Activated CD4-positive, alpha-beta memory T cell treated with anti-CD3 and anti-CD28 coated beads for 36 hours (primary cell): ENCODE results near the gene GASK1B. TPM values are rescaled to one million over a fixed set of nuclear protein-coding genes. Genes with fewer than 3 reads are reported as not detected.

ENCODE experiments used
- CTCF ChIA-PET: fragments of 350-600 bp; sonication (Branson Sonifier 250); formaldehyde crosslinking; loops from one replicate; lab custom pipeline; 2021; ENCODE audit warnings: antibody characterized with exemption, inconsistent platforms; lab: Charles Lee
- POLR2A ChIA-PET: fragments of 350-600 bp; sonication (Branson Sonifier 250); formaldehyde crosslinking; loops from one replicate; lab custom pipeline; 2021; ENCODE audit warnings: antibody characterized with exemption; lab: Charles Lee
- DNase-seq: peaks from one replicate; pipeline ENCODE4 v3.0.0-alpha.2; 2020
- H3K27ac Mint-ChIP-seq: one replicate; pipeline ENCODE4 v1.8.0; 2021; ENCODE audit warnings: mixed read lengths
- H3K27me3 Mint-ChIP-seq: one replicate; pipeline ENCODE4 v1.8.0; 2021; ENCODE audit warnings: mixed read lengths
- H3K36me3 Mint-ChIP-seq: one replicate; pipeline ENCODE4 v1.8.0; 2021; ENCODE audit warnings: mixed read lengths
- H3K4me1 Mint-ChIP-seq: one replicate; pipeline ENCODE4 v1.8.0; 2021; ENCODE audit warnings: low read depth, mixed read lengths
- H3K4me3 Mint-ChIP-seq: one replicate; pipeline ENCODE4 v1.8.0; 2021; ENCODE audit warnings: mild to moderate bottlenecking, mixed read lengths
- H3K9me3 Mint-ChIP-seq: one replicate; pipeline ENCODE4 v1.8.0; 2021; ENCODE audit warnings: mixed read lengths
- intact Hi-C: fragments of 100-400 bp; cut with micrococcal nuclease; formaldehyde crosslinking; loops from one replicate; pipeline ENCODE4 v1.15.1; 2023
- total RNA-seq, 2 experiments: library from RNA; stranded (reverse); gene quantifications; one replicate each; pipeline ENCODE4 v1.2.3, GENCODE V29; 2021

Gene GASK1B
- total RNA-seq, 2 experiments from 2014 or later, result not detected

DNA sequence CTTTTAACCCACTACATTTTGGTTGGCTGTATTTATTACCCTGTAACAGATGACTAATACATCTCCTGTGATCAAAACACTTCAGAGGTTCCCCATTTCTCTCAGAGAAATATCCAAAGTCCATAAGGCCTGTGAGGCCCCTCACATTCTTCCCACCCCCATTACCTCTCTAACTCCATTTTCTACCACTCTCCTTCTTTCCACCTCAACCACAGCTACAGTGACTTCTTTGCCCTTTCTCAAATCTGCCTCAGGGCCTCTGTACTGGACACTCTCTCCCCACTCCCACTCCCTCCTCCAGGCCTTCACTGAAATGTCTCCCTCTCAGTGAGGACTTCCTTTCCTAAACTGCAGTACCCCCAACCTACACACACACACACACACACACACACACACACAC is 29.1 kb upstream of the GASK1B start:
- Mint-ChIP-seq H3K36me3 (no peaks in the 10 kb centered on the region), H3K4me1 (no peaks in the 10 kb centered on the region), H3K27me3 (no peaks in the 10 kb centered on the region), H3K4me3 (no peak overlapping the region), H3K27ac (no peak overlapping the region), H3K9me3 (no peaks in the 10 kb centered on the region)
- intact Hi-C loops, result no loop called here
- CTCF ChIA-PET, result no interaction called here
- no peak for DNase-seq
- POLR2A ChIA-PET, result no interaction called here

DNA sequence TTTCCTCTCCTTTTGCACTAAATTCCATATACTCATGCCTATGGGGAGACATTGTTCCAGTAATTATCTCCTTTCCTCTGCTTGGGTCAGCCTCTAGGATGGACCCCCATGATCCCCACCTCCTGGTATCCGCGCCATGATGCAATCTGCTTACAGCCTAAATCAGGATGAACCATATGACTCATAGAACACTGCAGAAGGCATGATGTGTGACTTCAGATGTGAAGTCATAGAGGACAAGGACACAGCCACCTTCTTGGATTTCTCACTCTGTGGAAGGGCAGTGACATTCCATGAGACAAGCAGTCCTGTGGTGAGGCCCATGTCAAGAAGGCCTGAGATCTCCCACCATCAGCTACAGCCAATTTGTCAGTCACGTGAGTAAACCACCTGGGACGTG is 28.5 kb upstream of the GASK1B start:
- intact Hi-C loops, result no loop called here
- POLR2A ChIA-PET, result no interaction called here
- no peaks in the 10 kb centered on the region for H3K9me3 Mint-ChIP-seq

GRCh38 chr4:158200214-158200613 is 27.4 kb upstream of the GASK1B start:
- H3K9me3 Mint-ChIP-seq, result no peaks in the 10 kb centered on the region
- CTCF ChIA-PET, result no interaction called here
- DNase-seq, result no peak
- no peaks in the 10 kb centered on the region for H3K36me3 Mint-ChIP-seq
- no peak overlapping the region for H3K27ac Mint-ChIP-seq
- H3K27me3 Mint-ChIP-seq, result no peaks in the 10 kb centered on the region
- H3K4me3 Mint-ChIP-seq, result no peak overlapping the region
- intact Hi-C loops, result no loop called here
- H3K4me1 Mint-ChIP-seq, result no peaks in the 10 kb centered on the region
- POLR2A ChIA-PET, result no interaction called here

More for the DNA sequence above, 28.5 kb upstream of the GASK1B start:
- CTCF ChIA-PET, result no interaction called here
- no peaks in the 10 kb centered on the region for H3K36me3 Mint-ChIP-seq
- H3K4me1 Mint-ChIP-seq, result no peaks in the 10 kb centered on the region
- no peak for DNase-seq
- no peak overlapping the region for H3K27ac Mint-ChIP-seq
- H3K27me3 Mint-ChIP-seq, result no peaks in the 10 kb centered on the region
- H3K4me3 Mint-ChIP-seq, result no peak overlapping the region

- no peak overlapping the region for H3K4me3 Mint-ChIP-seq
- intact Hi-C loops, result no loop called here
- no peaks in the 10 kb centered on the region for H3K9me3 Mint-ChIP-seq
- DNase-seq, result no peak
- ChIA-PET POLR2A (no interaction called here), CTCF (no interaction called here)
- no peak overlapping the region for H3K27ac Mint-ChIP-seq
- H3K27me3 Mint-ChIP-seq, result no peaks in the 10 kb centered on the region
- no peaks in the 10 kb centered on the region for H3K36me3 Mint-ChIP-seq
- H3K4me1 Mint-ChIP-seq, result no peaks in the 10 kb centered on the region
Observed at GRCh38 chr4:158197194-158197776, 24.5 kb upstream of the GASK1B start.

DNA sequence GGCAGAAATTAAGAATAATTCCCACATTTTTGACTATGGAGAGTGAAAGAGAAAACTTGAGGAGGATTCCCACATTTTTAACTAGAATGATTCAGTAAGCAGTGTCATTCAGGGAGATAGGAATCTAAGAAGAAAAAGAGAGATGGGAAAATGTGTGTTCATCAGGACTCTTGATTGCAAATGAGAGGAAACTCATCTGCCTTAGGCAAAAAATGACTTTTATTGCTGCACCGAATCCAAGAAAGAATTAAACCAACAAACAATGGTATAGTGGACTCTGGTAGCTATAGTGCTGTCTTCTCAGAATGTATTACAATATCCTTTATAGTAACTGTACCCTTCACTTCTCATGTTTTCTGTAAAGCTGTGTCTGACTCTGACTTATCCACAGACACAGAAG is 22.5 kb upstream of the GASK1B start:
- H3K36me3 Mint-ChIP-seq, result no peaks in the 10 kb centered on the region
- H3K4me3 Mint-ChIP-seq, result no peak overlapping the region
- no peak overlapping the region for H3K27ac Mint-ChIP-seq
- intact Hi-C loops, result no loop called here
- H3K27me3 Mint-ChIP-seq, result no peaks in the 10 kb centered on the region
- ChIA-PET POLR2A (no interaction called here), CTCF (no interaction called here)
- no peaks in the 10 kb centered on the region for H3K4me1 Mint-ChIP-seq
- no peaks in the 10 kb centered on the region for H3K9me3 Mint-ChIP-seq
- DNase-seq, result no peak

DNA sequence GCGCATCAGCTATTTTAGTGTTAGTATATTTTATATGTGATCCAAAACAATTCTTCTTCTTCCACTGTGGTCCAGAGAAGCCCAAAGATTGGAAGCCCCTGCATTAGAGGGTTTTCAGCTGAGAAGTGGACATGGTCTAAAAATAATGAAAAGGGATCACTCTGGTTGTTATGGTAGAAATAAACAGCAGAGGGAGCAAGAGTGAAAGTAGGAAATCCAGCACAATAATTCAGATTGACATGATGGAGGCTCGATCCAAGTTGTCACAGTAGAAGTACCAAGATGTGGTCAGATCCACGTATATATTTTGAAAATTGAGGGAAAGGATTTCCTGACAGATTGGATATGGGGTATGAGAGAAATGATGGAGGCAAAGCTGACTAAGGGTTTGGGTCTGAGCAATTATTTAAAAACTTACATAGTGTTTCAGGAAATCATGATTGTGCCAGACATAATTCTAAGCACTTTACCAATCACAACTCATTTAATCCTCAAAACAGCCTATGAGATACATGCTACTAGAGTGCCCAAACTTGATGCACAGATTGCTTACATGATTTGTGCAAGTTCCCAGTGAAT is 20.4 kb upstream of the GASK1B start:
- Mint-ChIP-seq H3K4me1 (no peaks in the 10 kb centered on the region), H3K9me3 (no peaks in the 10 kb centered on the region), H3K4me3 (no peak overlapping the region), H3K27ac (no peak overlapping the region), H3K27me3 (no peaks in the 10 kb centered on the region), H3K36me3 (no peaks in the 10 kb centered on the region)
- no peak for DNase-seq
- POLR2A ChIA-PET, result no interaction called here
- CTCF ChIA-PET, result interaction anchor here (1.2 to 2.4 kb wide), 3 partner anchors 22 to 433 kb away, joined by 3 to 10 read pairs (median 9); partner anchors contain the start of gene GASK1B
- intact Hi-C loops, result loop anchor here (1.0 kb wide), 1 partner anchor 62 kb away; no protein-coding TSS in a partner anchor

DNA sequence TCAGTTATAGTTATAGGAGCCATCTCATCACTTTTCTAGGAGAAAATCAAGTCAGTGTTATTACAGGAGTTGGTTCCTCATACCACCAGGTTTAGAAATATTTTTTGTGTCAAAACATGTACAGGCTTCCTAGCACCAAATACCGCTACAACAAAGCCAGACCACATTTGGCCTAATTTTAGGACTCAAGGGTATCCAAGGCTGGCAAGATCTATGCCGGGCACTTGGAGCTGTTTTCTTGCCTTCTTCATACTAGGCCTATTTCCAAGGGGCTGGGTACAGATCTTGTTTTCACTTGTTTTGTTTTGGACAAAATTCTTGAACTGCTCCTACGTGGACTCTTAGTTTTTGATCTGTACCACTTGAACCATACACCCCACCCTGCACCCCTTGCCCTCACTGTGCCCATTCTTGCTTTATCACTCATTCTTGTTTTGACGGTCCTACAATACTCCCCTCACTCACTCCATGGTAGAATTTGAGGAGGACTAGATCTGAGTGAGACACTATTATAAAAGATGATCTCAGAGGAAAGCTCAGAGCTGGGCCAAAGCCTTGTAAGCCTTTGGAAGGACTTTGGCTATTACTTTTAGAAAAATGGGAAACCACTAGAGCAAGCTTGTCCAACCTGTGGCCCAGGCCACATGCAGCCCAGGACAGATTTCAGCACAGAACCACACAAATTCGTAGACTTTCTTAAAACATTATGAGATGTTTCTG is 19.8 kb upstream of the GASK1B start:
- Mint-ChIP-seq H3K27ac (no peak overlapping the region), H3K4me3 (no peak overlapping the region), H3K4me1 (no peaks in the 10 kb centered on the region), H3K9me3 (no peaks in the 10 kb centered on the region), H3K27me3 (no peaks in the 10 kb centered on the region), H3K36me3 (no peaks in the 10 kb centered on the region)
- DNase-seq, result no peak
- ChIA-PET POLR2A (no interaction called here), CTCF (interaction anchor here (1.2 to 2.4 kb wide), 4 partner anchors 17 to 434 kb away, joined by 3 to 10 read pairs (median 6); partner anchors contain the start of gene GASK1B)
- intact Hi-C loops, result loop anchor here (1.0 kb wide), 1 partner anchor 63 kb away; no protein-coding TSS in a partner anchor

- ChIA-PET CTCF (no interaction called here), POLR2A (no interaction called here)
- no peaks in the 10 kb centered on the region for H3K36me3 Mint-ChIP-seq
- intact Hi-C loops, result no loop called here
- no peak overlapping the region for H3K4me3 Mint-ChIP-seq
- H3K27me3 Mint-ChIP-seq, result peaks cover 1% of the 10 kb centered on the region
- H3K4me1 Mint-ChIP-seq, result no peaks in the 10 kb centered on the region
- DNase-seq, result no peak
- no peak overlapping the region for H3K27ac Mint-ChIP-seq
- no peaks in the 10 kb centered on the region for H3K9me3 Mint-ChIP-seq
Observed at GRCh38 chr4:158190718-158191117, 17.9 kb upstream of the GASK1B start.

- Mint-ChIP-seq H3K27ac (no peak overlapping the region), H3K9me3 (no peaks in the 10 kb centered on the region), H3K4me3 (no peak overlapping the region), H3K36me3 (no peaks in the 10 kb centered on the region), H3K4me1 (no peaks in the 10 kb centered on the region), H3K27me3 (peaks cover 1% of the 10 kb centered on the region)
- ChIA-PET POLR2A (no interaction called here), CTCF (no interaction called here)
- DNase-seq, result no peak
- intact Hi-C loops, result no loop called here
Observed at GRCh38 chr4:158189422-158189821, 16.6 kb upstream of the GASK1B start.

GRCh38 chr4:158186815-158187214 is 14.0 kb upstream of the GASK1B start:
- ChIA-PET POLR2A (no interaction called here), CTCF (no interaction called here)
- Mint-ChIP-seq H3K27ac (no peak overlapping the region), H3K9me3 (no peaks in the 10 kb centered on the region), H3K4me3 (no peak overlapping the region), H3K4me1 (no peaks in the 10 kb centered on the region), H3K36me3 (no peaks in the 10 kb centered on the region), H3K27me3 (peaks cover 1% of the 10 kb centered on the region)
- no peak for DNase-seq
- intact Hi-C loops, result no loop called here

DNA sequence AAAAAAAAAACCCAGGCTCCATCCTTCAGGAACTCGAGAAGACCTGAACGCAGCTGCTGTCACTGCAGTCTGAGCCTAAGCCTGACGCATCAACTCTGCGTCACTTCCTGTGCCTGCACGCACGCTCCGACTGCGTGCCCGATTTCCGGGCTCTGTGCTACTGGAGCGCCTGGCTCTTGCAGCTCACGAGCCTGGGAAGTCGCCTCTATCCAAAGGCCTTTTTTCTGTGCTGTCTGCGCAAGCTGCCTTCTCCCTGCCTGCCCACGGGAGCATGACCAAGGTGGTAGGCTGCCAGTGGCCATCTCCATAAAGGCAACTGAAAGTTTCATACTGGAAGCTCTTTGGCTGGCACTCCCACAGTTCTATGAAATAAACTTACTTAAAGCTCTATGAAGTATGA is 9.9 kb upstream of the GASK1B start:
- H3K27ac Mint-ChIP-seq, result no peak overlapping the region
- H3K36me3 Mint-ChIP-seq, result no peaks in the 10 kb centered on the region
- DNase-seq, result no peak
- ChIA-PET POLR2A (no interaction called here), CTCF (no interaction called here)
- H3K4me1 Mint-ChIP-seq, result no peaks in the 10 kb centered on the region
- intact Hi-C loops, result no loop called here
- H3K4me3 Mint-ChIP-seq, result no peak overlapping the region
- peaks cover 1% of the 10 kb centered on the region for H3K27me3 Mint-ChIP-seq
- no peaks in the 10 kb centered on the region for H3K9me3 Mint-ChIP-seq

DNA sequence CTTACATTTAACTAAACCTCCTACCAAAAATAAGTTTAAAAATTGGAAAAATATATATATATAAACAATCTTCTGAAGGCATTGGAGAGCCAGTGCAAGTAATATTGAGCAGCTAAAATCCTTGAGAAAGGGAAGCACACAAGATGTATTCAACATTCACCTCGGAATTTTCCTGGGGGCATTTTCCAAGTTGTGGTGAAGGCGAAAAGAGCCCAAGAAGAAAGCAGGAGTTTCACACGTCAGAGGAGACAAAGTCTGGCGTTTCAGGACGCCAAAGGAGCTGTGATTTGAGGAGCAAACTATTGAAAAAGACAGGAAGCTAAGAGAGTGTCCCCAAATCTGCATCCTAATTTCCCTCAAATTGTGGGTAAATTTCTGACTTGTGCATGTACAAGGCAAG is 9.1 kb upstream of the GASK1B start:
- Mint-ChIP-seq H3K9me3 (no peaks in the 10 kb centered on the region), H3K4me1 (no peaks in the 10 kb centered on the region), H3K27me3 (no peaks in the 10 kb centered on the region), H3K27ac (no peak overlapping the region), H3K4me3 (no peak overlapping the region), H3K36me3 (no peaks in the 10 kb centered on the region)
- ChIA-PET POLR2A (no interaction called here), CTCF (no interaction called here)
- DNase-seq, result no peak
- intact Hi-C loops, result no loop called here
